ENCODE data around the gene DCLK1. TPM values are rescaled to one million over a fixed set of nuclear protein-coding genes. Genes with fewer than 3 reads are reported as not detected.

The DCLK1 gene
- total RNA-seq, 5 donors from 2014 or later (not counting 1 experiment from before 2014, with no cell fraction given), result 0.03 to 0.09 TPM; not detected in 3

Other genes starting within 250 kb of the DCLK1 start
- gene SOHLH2, start 83.2 kb upstream of the DCLK1 start, total RNA-seq, result not detected
- gene CCDC169, start 166.4 kb upstream of the DCLK1 start, total RNA-seq, result not detected
- gene SPART, start 215.0 kb upstream of the DCLK1 start, total RNA-seq, result 10 to 100 TPM; 20.2 to 33.3 (median 28.8) TPM